ENCODE results near the gene DCX.
"Not testable (repeated sequence)": the region's sequence is repeated elsewhere in the genome, so short reads cannot be mapped to it uniquely, and the experiment has no call there.

Gene DCX

DNA sequence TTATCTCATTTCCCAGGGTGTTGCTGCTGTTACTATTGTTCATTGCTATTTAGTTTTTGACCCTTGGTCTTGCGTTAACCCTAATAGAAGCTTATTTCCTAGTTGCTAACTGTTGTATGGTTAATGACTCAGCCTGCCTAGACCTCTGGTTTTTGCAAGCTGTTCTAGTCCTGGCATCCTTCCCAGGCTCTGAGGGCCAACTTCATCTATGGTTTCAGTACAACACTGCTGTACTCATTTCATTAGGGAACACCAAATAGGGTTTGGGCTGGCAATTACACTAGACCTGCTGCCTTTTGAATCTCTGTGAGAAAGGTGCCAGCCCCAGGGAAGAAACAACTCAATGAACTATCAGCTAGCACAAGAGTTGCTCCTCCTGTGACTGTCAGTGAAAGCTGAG lies 59.6 kb downstream of the DCX start:
- Histone ChIP-seq H3K9me3 (no peaks in the 10 kb centered on the region), H3K9ac (no peak overlapping the region), H3K27me3 (peaks cover 90% of the 10 kb centered on the region), H4K20me1 (no peaks in the 10 kb centered on the region), H3K4me1 (no peaks in the 10 kb centered on the region), H3K4me2 (no peak overlapping the region), H3K27ac (no peak overlapping the region), H3K36me3 (no peaks in the 10 kb centered on the region), H3K4me3 (no peak overlapping the region)
- no peak for TF ChIP-seq Cebpa-rat (IDR thresholded peaks at IDR 0.05)

GRCh38 chrX:111349934-111350333 lies 62.1 kb downstream of the DCX start:
- Histone ChIP-seq H4K20me1 (no peaks in the 10 kb centered on the region), H3K36me3 (no peaks in the 10 kb centered on the region), H3K27me3 (peaks cover 74% of the 10 kb centered on the region), H3K9ac (no peak overlapping the region), H3K9me3 (no peaks in the 10 kb centered on the region), H3K4me1 (no peaks in the 10 kb centered on the region), H3K4me3 (no peak overlapping the region), H3K4me2 (no peak overlapping the region), H3K27ac (no peak overlapping the region)
- no peak for TF ChIP-seq Cebpa-rat (IDR thresholded peaks at IDR 0.05)

DNA sequence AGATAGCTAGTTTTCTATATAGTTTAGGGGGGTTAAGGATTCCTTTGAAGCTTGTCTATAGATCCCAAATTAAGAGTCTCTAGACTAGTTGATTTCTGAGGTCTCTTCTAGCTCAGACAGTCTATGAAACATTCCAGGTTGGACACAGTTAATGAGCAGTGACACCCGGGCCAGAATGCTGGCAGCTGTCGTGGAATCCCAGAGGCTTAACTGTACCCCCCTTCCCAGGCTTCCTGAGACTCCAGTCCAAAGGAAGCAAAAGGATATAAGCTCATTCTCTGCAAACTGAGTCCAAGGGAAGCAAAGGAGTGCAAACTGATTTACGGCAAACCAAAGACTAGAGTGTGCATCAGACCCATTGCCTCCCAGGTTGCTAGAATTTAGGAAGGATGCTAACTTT lies 62.9 kb downstream of the DCX start:
- Histone ChIP-seq H3K4me1 (no peaks in the 10 kb centered on the region), H3K36me3 (no peaks in the 10 kb centered on the region), H3K9me3 (no peaks in the 10 kb centered on the region), H3K4me2 (no peak overlapping the region), H3K4me3 (no peak overlapping the region), H3K27ac (no peak overlapping the region), H3K27me3 (peaks cover 72% of the 10 kb centered on the region), H4K20me1 (no peaks in the 10 kb centered on the region), H3K9ac (no peak overlapping the region)
- TF ChIP-seq Cebpa-rat (IDR thresholded peaks at IDR 0.05), result no peak

DNA sequence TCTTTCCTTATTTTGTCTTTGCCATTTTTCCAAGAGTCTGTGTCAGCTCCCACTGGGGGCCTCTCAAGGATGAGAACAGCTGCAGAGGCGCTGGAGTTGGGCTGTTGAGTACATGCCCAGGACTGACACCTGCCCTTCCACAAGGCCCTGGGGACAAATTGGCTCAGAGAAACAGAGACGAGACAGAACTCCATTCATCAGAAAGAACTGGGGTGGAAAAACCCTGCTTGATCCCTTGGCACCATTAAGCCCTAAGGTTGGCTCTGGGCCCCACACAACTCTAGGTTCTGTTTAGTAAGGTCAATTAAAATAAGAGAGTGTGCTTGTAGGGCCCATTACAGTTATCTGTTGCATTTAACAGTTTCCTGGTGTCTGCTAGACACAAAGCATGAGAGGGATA lies 63.6 kb downstream of the DCX start:
- Histone ChIP-seq H3K27me3 (peaks cover 73% of the 10 kb centered on the region), H3K4me3 (no peak overlapping the region), H3K36me3 (no peaks in the 10 kb centered on the region), H3K4me2 (no peak overlapping the region), H3K9ac (no peak overlapping the region), H3K4me1 (no peaks in the 10 kb centered on the region), H4K20me1 (no peaks in the 10 kb centered on the region), H3K9me3 (no peaks in the 10 kb centered on the region), H3K27ac (no peak overlapping the region)
- TF ChIP-seq Cebpa-rat (IDR thresholded peaks at IDR 0.05), result no peak

GRCh38 chrX:111346150-111346549 lies 65.8 kb downstream of the DCX start:
- H3K27me3 ChIP-seq, result peaks cover 72% of the 10 kb centered on the region
- not testable (repeated sequence) for H4K20me1 ChIP-seq

GRCh38 chrX:111340054-111340453 lies 71.9 kb downstream of the DCX start:
- Histone ChIP-seq H3K4me2 (no peak overlapping the region), H4K20me1 (no peaks in the 10 kb centered on the region), H3K27me3 (peaks cover 90% of the 10 kb centered on the region), H3K27ac (no peak overlapping the region), H3K4me3 (no peak overlapping the region), H3K9me3 (no peaks in the 10 kb centered on the region), H3K36me3 (no peaks in the 10 kb centered on the region), H3K9ac (no peak overlapping the region), H3K4me1 (no peaks in the 10 kb centered on the region)
- no peak for TF ChIP-seq Cebpa-rat (IDR thresholded peaks at IDR 0.05)

More at GRCh38 chrX:111346150-111346549, 65.8 kb downstream of the DCX start:
- not testable (repeated sequence) for H3K9me3 ChIP-seq, H3K9ac ChIP-seq, H3K27ac ChIP-seq, H3K36me3 ChIP-seq, H3K4me3 ChIP-seq, H3K4me1 ChIP-seq, H3K4me2 ChIP-seq

- Histone ChIP-seq H4K20me1 (no peaks in the 10 kb centered on the region), H3K27me3 (peaks cover 92% of the 10 kb centered on the region), H3K36me3 (no peaks in the 10 kb centered on the region), H3K9ac (no peak overlapping the region), H3K4me3 (no peak overlapping the region), H3K27ac (no peak overlapping the region), H3K4me2 (no peak overlapping the region), H3K9me3 (no peaks in the 10 kb centered on the region), H3K4me1 (no peaks in the 10 kb centered on the region)
- no peak for TF ChIP-seq Cebpa-rat (IDR thresholded peaks at IDR 0.05)
Observed at GRCh38 chrX:111339212-111339611, 72.8 kb downstream of the DCX start.

- H3K4me3 ChIP-seq, result no peak overlapping the region
- H3K27me3 ChIP-seq, result peaks cover 92% of the 10 kb centered on the region
- H3K9me3 ChIP-seq, result no peaks in the 10 kb centered on the region
- no peak overlapping the region for H3K9ac ChIP-seq
- no peak for TF ChIP-seq Cebpa-rat (IDR thresholded peaks at IDR 0.05)
- H3K4me2 ChIP-seq, result no peak overlapping the region
- no peaks in the 10 kb centered on the region for H3K4me1 ChIP-seq
- no peak overlapping the region for H3K27ac ChIP-seq
- H4K20me1 ChIP-seq, result no peaks in the 10 kb centered on the region
- H3K36me3 ChIP-seq, result no peaks in the 10 kb centered on the region
Observed at GRCh38 chrX:111338095-111338698, 73.8 kb downstream of the DCX start.

DNA sequence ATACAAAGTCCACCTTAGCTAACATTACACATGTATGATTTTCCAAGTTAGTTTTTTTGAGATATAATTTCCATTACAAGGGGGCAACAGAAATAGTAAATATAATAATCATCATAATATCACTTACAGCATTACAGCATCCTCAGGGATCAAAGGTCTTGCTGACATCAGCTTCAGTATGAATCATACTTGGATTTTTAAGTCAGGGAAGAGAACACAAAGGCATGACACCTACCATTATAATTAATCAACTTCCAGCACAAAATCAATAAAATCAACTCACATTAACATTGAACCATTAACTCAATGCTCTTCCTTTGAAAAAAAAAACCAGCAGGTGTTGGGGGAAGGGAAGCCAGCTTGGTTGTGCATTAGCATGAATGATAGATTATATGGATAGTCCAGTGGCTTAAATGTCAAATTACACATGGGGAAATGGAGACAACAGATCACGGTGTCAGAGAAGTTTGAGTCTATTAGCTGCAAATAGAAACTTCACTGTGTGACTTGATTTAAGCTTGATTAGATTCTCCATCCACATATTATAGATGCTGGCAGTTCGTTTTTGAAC lies 74.8 kb downstream of the DCX start:
- H3K4me2 ChIP-seq, result no peak overlapping the region
- no peak overlapping the region for H3K9ac ChIP-seq
- H4K20me1 ChIP-seq, result no peaks in the 10 kb centered on the region
- H3K4me3 ChIP-seq, result no peak overlapping the region
- no peak overlapping the region for H3K27ac ChIP-seq
- no peaks in the 10 kb centered on the region for H3K4me1 ChIP-seq
- no peak for TF ChIP-seq Cebpa-rat (IDR thresholded peaks at IDR 0.05)
- H3K9me3 ChIP-seq, result no peaks in the 10 kb centered on the region
- H3K36me3 ChIP-seq, result no peaks in the 10 kb centered on the region
- H3K27me3 ChIP-seq, result peaks cover 95% of the 10 kb centered on the region

DNA sequence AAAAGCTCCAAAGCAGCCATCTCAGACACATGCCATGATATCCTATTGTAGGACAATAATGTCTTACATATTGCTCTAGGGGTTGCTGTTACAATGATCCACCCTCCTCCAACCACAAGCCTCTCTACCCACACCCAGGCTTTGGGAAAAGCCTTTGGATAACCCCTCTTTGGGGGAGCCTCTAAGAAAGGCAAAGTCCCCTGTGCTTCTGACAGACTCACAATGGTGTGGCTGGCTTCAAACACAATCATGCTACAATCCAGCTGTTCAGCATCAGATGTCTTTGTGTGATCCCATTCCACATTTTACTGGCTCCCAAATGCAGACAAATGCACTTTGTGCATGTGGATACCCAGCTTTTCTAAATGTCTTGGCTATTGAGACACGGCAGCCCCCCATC lies 75.9 kb downstream of the DCX start:
- Histone ChIP-seq H3K4me2 (no peak overlapping the region), H4K20me1 (no peaks in the 10 kb centered on the region), H3K27ac (no peak overlapping the region), H3K27me3 (peaks cover 95% of the 10 kb centered on the region), H3K9ac (no peak overlapping the region), H3K4me3 (no peak overlapping the region), H3K9me3 (no peaks in the 10 kb centered on the region), H3K4me1 (no peaks in the 10 kb centered on the region), H3K36me3 (no peaks in the 10 kb centered on the region)
- no peak for TF ChIP-seq Cebpa-rat (IDR thresholded peaks at IDR 0.05)

DNA sequence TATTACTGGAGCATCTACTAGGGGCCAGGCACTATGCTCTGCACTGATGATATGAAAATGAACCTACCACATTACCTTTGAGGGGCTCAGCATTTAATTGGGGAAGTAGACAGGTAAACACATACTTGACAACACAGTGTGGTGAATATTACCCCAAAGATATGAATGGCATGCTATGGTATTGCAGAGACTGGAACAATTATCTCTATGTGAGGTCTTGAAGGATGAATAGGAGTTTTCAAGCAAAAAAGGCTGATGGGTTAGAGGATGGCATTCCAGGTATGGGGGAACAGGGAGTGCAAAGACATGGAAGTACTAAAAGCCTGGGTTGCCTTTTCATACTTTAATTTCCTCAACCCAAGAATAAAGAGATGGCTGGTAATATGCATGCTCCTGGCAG lies 82.6 kb downstream of the DCX start:
- no peaks in the 10 kb centered on the region for H4K20me1 ChIP-seq
- no peak overlapping the region for H3K9ac ChIP-seq
- no peak overlapping the region for H3K4me3 ChIP-seq
- H3K36me3 ChIP-seq, result no peaks in the 10 kb centered on the region
- no peaks in the 10 kb centered on the region for H3K4me1 ChIP-seq
- TF ChIP-seq Cebpa-rat (IDR thresholded peaks at IDR 0.05), result no peak
- H3K27me3 ChIP-seq, result peaks cover 83% of the 10 kb centered on the region
- no peaks in the 10 kb centered on the region for H3K9me3 ChIP-seq
- H3K4me2 ChIP-seq, result no peak overlapping the region
- H3K27ac ChIP-seq, result no peak overlapping the region

All from BLaER1 (cell line).